Measurements from ENCODE around the gene SOAT2.

The SOAT2 gene

DNA sequence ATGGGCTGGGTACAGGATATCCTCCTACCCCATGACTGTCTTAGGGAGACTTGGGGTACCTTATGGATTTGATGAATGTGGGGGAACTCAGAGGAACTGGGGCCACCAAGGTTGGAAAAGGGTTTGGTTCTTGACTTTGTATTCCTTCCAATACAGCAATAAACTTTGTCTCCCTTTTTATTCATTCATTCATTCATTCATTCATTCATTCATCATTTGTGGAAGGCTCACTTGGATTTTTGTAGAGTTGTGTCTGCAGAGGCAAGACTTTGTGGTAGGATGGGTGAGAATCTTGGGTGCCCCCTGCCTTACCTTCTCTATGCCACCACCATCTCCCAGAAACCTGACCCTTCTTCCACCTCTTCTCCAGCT, 21.1 kb downstream of the SOAT2 start:
- TF ChIP-seq CTCF (IDR thresholded peaks at IDR 0.05; ENCODE audit: low read length) (no peak), EZH2 (optimal IDR thresholded peaks at IDR 0.05; ENCODE audit: low read depth, low read length) (no peak), EZH2phosphoT487 (IDR thresholded peaks at IDR 0.05; ENCODE audit: low read length) (no peak)
- no peak for DNase-seq

GRCh38 chr12:53127169-53127568, 23.9 kb downstream of the SOAT2 start:
- Histone ChIP-seq H3K36me3 (replicated peaks; ENCODE audit: insufficient read depth, low read length) (no peaks in the 10 kb centered on the region), H4K20me1 (ENCODE audit: insufficient read depth, low read length) (no peaks in the 10 kb centered on the region), H3K79me2 (ENCODE audit: low read length) (no peaks in the 10 kb centered on the region), H3K9me2 (replicated peaks; ENCODE audit: insufficient read depth, low read length) (no peaks in the 10 kb centered on the region), H3K9me3 (replicated peaks; ENCODE audit: insufficient read depth, low read length) (no peaks in the 10 kb centered on the region), H2AFZ (ENCODE audit: low read length) (no peak overlapping the region), H3K4me1 (ENCODE audit: low read length) (no peaks in the 10 kb centered on the region), H3K4me2 (ENCODE audit: low read depth, low read length) (no peak overlapping the region), H3K27me3 (replicated peaks; ENCODE audit: insufficient read depth, low read length) (no peaks in the 10 kb centered on the region), H3K4me3 (ENCODE audit: low read length) (no peak overlapping the region), H3K9ac (ENCODE audit: low read length) (no peak overlapping the region), H3K27ac (ENCODE audit: low read length) (no peak overlapping the region), H3F3A (ENCODE audit: insufficient read depth, low read length) (no peaks in the 10 kb centered on the region)
- TF ChIP-seq EZH2 (optimal IDR thresholded peaks at IDR 0.05; ENCODE audit: low read depth, low read length): no peak
- no peak for TF ChIP-seq EZH2phosphoT487 (IDR thresholded peaks at IDR 0.05; ENCODE audit: low read length)
- TF ChIP-seq CTCF (IDR thresholded peaks at IDR 0.05; ENCODE audit: low read length): no peak
- DNase-seq: no peak

More for the DNA sequence above, 21.1 kb downstream of the SOAT2 start:
- no peaks in the 10 kb centered on the region for H3K9me2 ChIP-seq (replicated peaks; ENCODE audit: insufficient read depth, low read length)
- H3K4me2 ChIP-seq (ENCODE audit: low read depth, low read length): no peak overlapping the region
- no peak overlapping the region for H3K9ac ChIP-seq (ENCODE audit: low read length)
- no peak overlapping the region for H3K4me3 ChIP-seq (ENCODE audit: low read length)
- no peak overlapping the region for H2AFZ ChIP-seq (ENCODE audit: low read length)
- H3K27ac ChIP-seq (ENCODE audit: low read length): no peak overlapping the region
- no peaks in the 10 kb centered on the region for H4K20me1 ChIP-seq (ENCODE audit: insufficient read depth, low read length)
- H3K9me3 ChIP-seq (replicated peaks; ENCODE audit: insufficient read depth, low read length): no peaks in the 10 kb centered on the region
- H3K27me3 ChIP-seq (replicated peaks; ENCODE audit: insufficient read depth, low read length): no peaks in the 10 kb centered on the region
- no peaks in the 10 kb centered on the region for H3K4me1 ChIP-seq (ENCODE audit: low read length)
- no peaks in the 10 kb centered on the region for H3K79me2 ChIP-seq (ENCODE audit: low read length)
- no peaks in the 10 kb centered on the region for H3F3A ChIP-seq (ENCODE audit: insufficient read depth, low read length)
- H3K36me3 ChIP-seq (replicated peaks; ENCODE audit: insufficient read depth, low read length): no peaks in the 10 kb centered on the region

DNA sequence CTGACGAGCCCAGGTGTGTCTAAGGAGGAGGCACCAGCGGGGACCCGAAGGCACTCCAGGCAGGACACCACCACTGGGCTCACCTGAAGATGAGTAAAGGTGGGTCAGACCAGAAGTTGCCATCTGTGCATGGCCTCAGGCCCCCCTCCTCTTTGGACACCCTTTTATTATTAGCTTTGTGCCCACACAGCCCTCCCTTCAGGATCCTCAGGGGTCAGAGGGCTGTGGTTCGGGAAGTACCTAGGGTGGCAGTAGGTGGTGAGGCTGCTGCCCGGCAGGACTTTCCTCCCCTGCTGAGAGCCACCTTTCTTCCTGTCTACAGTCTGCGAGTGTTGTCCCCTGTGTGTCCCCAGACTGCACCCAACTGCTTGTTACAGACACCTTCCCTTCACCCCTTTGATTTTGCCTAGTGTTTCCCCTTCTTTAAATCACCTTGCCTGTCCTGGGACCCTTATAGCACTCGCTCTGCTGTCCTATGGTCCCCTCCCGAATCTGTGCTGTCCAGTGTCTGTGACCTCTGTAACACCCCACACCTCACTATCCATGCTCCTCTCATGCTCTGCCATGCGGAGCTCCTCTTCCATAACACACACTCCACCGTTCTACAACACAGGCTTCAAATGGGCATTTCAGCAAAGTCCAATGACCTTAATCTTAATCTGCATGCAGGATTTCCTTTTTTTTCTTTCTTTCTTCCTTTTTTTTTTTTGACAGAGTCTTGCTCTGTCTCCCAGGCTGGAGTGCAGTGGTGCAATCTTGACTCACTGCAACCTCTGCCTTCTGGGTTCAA, 25.7 kb downstream of the SOAT2 start:
- H3K9ac ChIP-seq (ENCODE audit: low read length): no peak overlapping the region
- H3K9me3 ChIP-seq (replicated peaks; ENCODE audit: insufficient read depth, low read length): no peaks in the 10 kb centered on the region
- no peak overlapping the region for H3K27ac ChIP-seq (ENCODE audit: low read length)
- no peaks in the 10 kb centered on the region for H3K4me1 ChIP-seq (ENCODE audit: low read length)
- no peaks in the 10 kb centered on the region for H4K20me1 ChIP-seq (ENCODE audit: insufficient read depth, low read length)
- H3K27me3 ChIP-seq (replicated peaks; ENCODE audit: insufficient read depth, low read length): no peaks in the 10 kb centered on the region
- H3F3A ChIP-seq (ENCODE audit: insufficient read depth, low read length): no peaks in the 10 kb centered on the region
- no peak overlapping the region for H3K4me2 ChIP-seq (ENCODE audit: low read depth, low read length)
- H3K4me3 ChIP-seq (ENCODE audit: low read length): no peak overlapping the region
- TF ChIP-seq EZH2phosphoT487 (IDR thresholded peaks at IDR 0.05; ENCODE audit: low read length) (no peak), EZH2 (optimal IDR thresholded peaks at IDR 0.05; ENCODE audit: low read depth, low read length) (no peak), CTCF (IDR thresholded peaks at IDR 0.05; ENCODE audit: low read length) (no peak)
- H3K79me2 ChIP-seq (ENCODE audit: low read length): no peaks in the 10 kb centered on the region
- DNase-seq: no peak
- H2AFZ ChIP-seq (ENCODE audit: low read length): no peak overlapping the region
- H3K9me2 ChIP-seq (replicated peaks; ENCODE audit: insufficient read depth, low read length): no peaks in the 10 kb centered on the region
- no peaks in the 10 kb centered on the region for H3K36me3 ChIP-seq (replicated peaks; ENCODE audit: insufficient read depth, low read length)
